ENCODE results near the gene CYP24A1.

CYP24A1 gene

GRCh38 chr20:54179946-54180345, 6.2 kb upstream of the CYP24A1 start:
- no peak for TF ChIP-seq FOXP2 (optimal IDR thresholded peaks at IDR 0.05; ENCODE audit: borderline replicate concordance, extremely low read depth, extremely low read length, insufficient read depth)
- no peak for TF ChIP-seq REST (IDR thresholded peaks at IDR 0.05; ENCODE audit: insufficient read depth in 1 of 2, low read depth in 2 of 2, low read length in 2 of 2)
- no peak for TF ChIP-seq SIN3A (IDR thresholded peaks at IDR 0.05; ENCODE audit: borderline replicate concordance, insufficient read depth, low read length)
- no peak for TF ChIP-seq POLR2AphosphoS5 (IDR thresholded peaks at IDR 0.05; ENCODE audit: low read depth, low read length)
- no peak for TF ChIP-seq TAF1 (IDR thresholded peaks at IDR 0.05; ENCODE audit: borderline replicate concordance, insufficient read depth, low read length)

DNA sequence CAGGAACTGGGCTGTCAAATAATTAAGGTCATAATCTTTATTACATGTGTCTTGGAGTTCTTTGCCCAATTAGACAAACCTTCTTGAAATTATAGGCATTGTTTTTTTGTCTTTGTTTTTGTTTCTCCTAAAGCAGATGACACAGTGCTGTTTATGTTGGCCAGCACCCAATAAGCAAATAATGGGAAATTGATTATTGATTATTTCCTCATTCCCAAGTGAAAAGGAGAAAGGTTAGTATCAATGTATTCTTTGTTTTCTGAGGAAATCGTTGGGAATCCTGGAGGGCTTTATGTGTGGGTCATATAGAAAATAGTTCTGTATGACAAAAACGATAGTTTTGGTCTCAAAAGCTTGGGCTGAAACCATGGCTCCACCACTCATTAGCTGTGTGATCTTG, 4.5 kb upstream of the CYP24A1 start:
- no peak for TF ChIP-seq FOXP2 (optimal IDR thresholded peaks at IDR 0.05; ENCODE audit: borderline replicate concordance, extremely low read depth, extremely low read length, insufficient read depth)
- no peak for TF ChIP-seq REST (IDR thresholded peaks at IDR 0.05; ENCODE audit: insufficient read depth in 1 of 2, low read depth in 2 of 2, low read length in 2 of 2)
- TF ChIP-seq TAF1 (IDR thresholded peaks at IDR 0.05; ENCODE audit: borderline replicate concordance, insufficient read depth, low read length), result no peak
- TF ChIP-seq SIN3A (IDR thresholded peaks at IDR 0.05; ENCODE audit: borderline replicate concordance, insufficient read depth, low read length), result no peak
- TF ChIP-seq POLR2AphosphoS5 (IDR thresholded peaks at IDR 0.05; ENCODE audit: low read depth, low read length), result no peak

DNA sequence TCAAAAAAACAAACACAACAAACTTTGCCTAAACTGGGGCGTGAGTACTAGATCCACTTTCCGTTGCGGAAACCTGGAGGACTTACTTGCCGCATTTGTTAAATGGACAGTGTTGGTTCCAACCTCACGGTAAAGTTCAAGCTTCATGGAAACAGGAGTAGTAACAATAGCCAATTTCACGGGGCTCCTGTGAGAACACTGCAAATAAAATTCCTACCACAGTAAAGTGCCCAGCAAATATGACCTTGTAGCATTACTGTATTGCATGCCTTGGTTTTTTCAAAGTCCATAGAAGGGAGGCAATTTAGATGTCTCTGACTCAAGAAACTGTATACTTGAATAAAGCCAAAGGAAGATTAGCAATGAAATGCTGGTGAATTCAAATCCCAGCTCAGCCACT, 3.6 kb upstream of the CYP24A1 start:
- TF ChIP-seq FOXP2 (optimal IDR thresholded peaks at IDR 0.05; ENCODE audit: borderline replicate concordance, extremely low read depth, extremely low read length, insufficient read depth) (no peak), REST (IDR thresholded peaks at IDR 0.05; ENCODE audit: insufficient read depth in 1 of 2, low read depth in 2 of 2, low read length in 2 of 2) (no peak)

- TF ChIP-seq SIN3A (IDR thresholded peaks at IDR 0.05; ENCODE audit: borderline replicate concordance, insufficient read depth, low read length), result no peak
Observed at GRCh38 chr20:54176610-54177009, 2.8 kb upstream of the CYP24A1 start.

DNA sequence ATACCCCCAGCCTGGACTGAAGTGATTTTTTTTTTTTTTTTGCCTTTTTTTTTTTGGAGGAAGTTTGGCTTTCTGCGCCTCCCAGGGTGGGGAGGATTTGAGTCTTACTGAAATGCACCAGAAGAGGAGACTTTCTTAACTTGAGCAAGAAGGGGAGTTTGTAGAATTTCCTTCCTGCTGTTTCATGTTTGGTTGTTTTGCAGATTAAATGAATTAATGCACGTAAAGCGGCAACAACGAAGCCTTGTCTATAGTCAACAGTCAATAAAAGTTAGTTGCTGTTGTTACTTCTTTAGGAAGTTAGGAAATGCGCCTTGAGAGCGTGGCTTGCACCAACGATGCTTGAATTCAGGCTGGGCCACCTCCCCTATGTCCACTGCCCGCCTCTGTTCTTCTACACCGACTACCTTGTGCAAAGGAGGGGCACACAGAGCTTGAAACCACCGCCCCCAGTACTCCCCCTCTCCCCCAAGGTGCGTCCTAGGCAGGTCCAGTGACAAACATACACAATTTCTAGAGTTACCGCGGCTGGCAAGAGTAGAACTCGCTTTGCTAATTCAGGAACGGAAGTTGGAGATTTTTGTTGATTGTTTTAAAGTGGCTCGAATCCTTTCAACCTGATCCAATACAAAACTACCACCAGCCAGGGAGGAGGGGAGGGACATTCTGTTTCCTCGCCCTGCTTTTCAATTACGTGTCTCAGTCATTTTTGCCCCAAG, 830 bp upstream of the CYP24A1 start:
- TF ChIP-seq TAF1 (IDR thresholded peaks at IDR 0.05; ENCODE audit: borderline replicate concordance, insufficient read depth, low read length), result no peak
- TF ChIP-seq SIN3A (IDR thresholded peaks at IDR 0.05; ENCODE audit: borderline replicate concordance, insufficient read depth, low read length), result no peak
- TF ChIP-seq FOXP2 (optimal IDR thresholded peaks at IDR 0.05; ENCODE audit: borderline replicate concordance, extremely low read depth, extremely low read length, insufficient read depth), result no peak
- TF ChIP-seq REST (IDR thresholded peaks at IDR 0.05; ENCODE audit: insufficient read depth in 1 of 2, low read depth in 2 of 2, low read length in 2 of 2), result no peak
- no peak for TF ChIP-seq POLR2AphosphoS5 (IDR thresholded peaks at IDR 0.05; ENCODE audit: low read depth, low read length)

Measured in PFSK-1 (cell line).